B cell (primary cell): ENCODE data around the gene MOV10L1. TPM values are rescaled to one million over a fixed set of nuclear protein-coding genes. Genes with fewer than 3 reads are reported as not detected.

Experiments
- ATAC-seq: fragments of 200-7000 bp; cut with Tn5 transposase; one replicate; pipeline ENCODE4 v1.10.0; 2021; ENCODE audit warnings: low read depth, mild to moderate bottlenecking, moderate number of reproducible peaks, moderate library complexity
- CTCF ChIA-PET: fragments of 350-600 bp; sonication (Branson Sonifier 250); formaldehyde crosslinking; loops from one replicate; lab custom pipeline; 2021; ENCODE audit warnings: antibody characterized with exemption, inconsistent platforms; lab: Charles Lee
- POLR2A ChIA-PET: fragments of 350-600 bp; sonication (Branson Sonifier 250); formaldehyde crosslinking; loops from one replicate; lab custom pipeline; 2021; ENCODE audit warnings: antibody characterized with exemption; lab: Charles Lee
- DNase-seq: peaks from one replicate; pipeline ENCODE4 v3.0.0; 2013
- H2AFZ ChIP-seq: 2 replicates; pipeline ENCODE4 v1.6.1; 2012; ENCODE audit warnings: mild to moderate bottlenecking, low read depth, low read length; ENCODE audit not compliant: insufficient read depth, poor library complexity, severe bottlenecking
- H3K27ac ChIP-seq, 2 donors: 1 replicate in 1 of 2; 2 replicates in 1 of 2; pipeline ENCODE4 v1.5.1; 2012 to 2013; ENCODE audit warnings: low read length in 2 of 2, mild to moderate bottlenecking in 2 of 2, moderate library complexity in 1 of 2
- H3K27me3 ChIP-seq, 4 experiments: fragments of 200-600 bp in 1 of 4; sonication (generic) in 1 of 4; replicated peaks in 1 of 4; 1 replicate in 2 of 4; 2 replicates in 2 of 4; pipeline versions ENCODE4 v1.6.1 to v1.7.0; 2013 to 2016; ENCODE audit warnings: low read length in 3 of 4, mild to moderate bottlenecking in 2 of 4, mixed read lengths in 1 of 4, moderate library complexity in 1 of 4; ENCODE audit not compliant: insufficient read depth in 4 of 4, control insufficient read depth in 3 of 4; ENCODE audit errors: control extremely low read depth in 1 of 4
- H3K36me3 ChIP-seq, 2 experiments: replicated peaks in 1 of 2; 1 replicate in 1 of 2; 2 replicates in 1 of 2; pipeline versions ENCODE4 v1.6.1 to v1.7.1; 2013; ENCODE audit warnings: low read length in 1 of 2; ENCODE audit not compliant: insufficient read depth in 2 of 2, control insufficient read depth in 1 of 2; ENCODE audit errors: control extremely low read depth in 1 of 2, extremely low read depth in 1 of 2
- H3K4me1 ChIP-seq, 2 donors: fragments of 200-600 bp in 1 of 2; sonication (generic) in 1 of 2; 1 replicate in 1 of 2; 2 replicates in 1 of 2; pipeline versions ENCODE4 v1.5.1 to v1.6.1; 2013 to 2017; ENCODE audit warnings: low read length in 2 of 2; ENCODE audit not compliant: control insufficient read depth in 2 of 2, insufficient read depth in 2 of 2
- H3K4me2 ChIP-seq: replicated peaks from 2 replicates; pipeline ENCODE3; 2012; ENCODE audit warnings: mild to moderate bottlenecking, low read depth, low read length; ENCODE audit not compliant: poor library complexity, severe bottlenecking
- H3K4me3 ChIP-seq, 5 experiments: fragments of 200-600 bp in 1 of 5; sonication (generic) in 1 of 5; 1 replicate in 3 of 5; 2 replicates in 2 of 5; pipeline versions ENCODE4 v1.5.1 to v1.7.0; 2011 to 2016; ENCODE audit warnings: low read length in 4 of 5, mild to moderate bottlenecking in 4 of 5, low read depth in 2 of 5, control low read depth in 1 of 5, moderate library complexity in 1 of 5; ENCODE audit not compliant: insufficient read depth in 1 of 5; ENCODE audit errors: control extremely low read depth in 1 of 5, extremely low read depth in 1 of 5
- H3K79me2 ChIP-seq: fragments of 200-600 bp; sonication (generic); one replicate; pipeline ENCODE4 v1.6.0; 2016; ENCODE audit warnings: low read length; ENCODE audit not compliant: control insufficient read depth, insufficient read depth
- H3K9ac ChIP-seq: fragments of 200-600 bp; sonication (generic); 2 replicates; pipeline ENCODE4 v1.6.1; 2017; ENCODE audit warnings: mild to moderate bottlenecking, low read length, moderate library complexity
- H3K9me3 ChIP-seq, 3 donors: one replicate each; pipeline versions ENCODE4 v1.6.1 to v1.7.1; 2013; ENCODE audit warnings: low read length in 2 of 3; ENCODE audit not compliant: control insufficient read depth in 2 of 3, insufficient read depth in 1 of 3; ENCODE audit errors: control extremely low read depth in 1 of 3
- H4K20me1 ChIP-seq: 2 replicates; pipeline ENCODE4 v1.6.0; 2012; ENCODE audit warnings: mild to moderate bottlenecking, low read length; ENCODE audit not compliant: insufficient read depth, control insufficient read depth, poor library complexity, severe bottlenecking
- H3K27ac Mint-ChIP-seq: one replicate; pipeline ENCODE4 v1.8.0; 2021; ENCODE audit warnings: mixed read lengths
- H3K27me3 Mint-ChIP-seq: one replicate; pipeline ENCODE4 v1.8.0; 2021; ENCODE audit warnings: mixed read lengths
- H3K4me1 Mint-ChIP-seq: one replicate; pipeline ENCODE4 v1.8.0; 2021; ENCODE audit warnings: mixed read lengths
- H3K4me3 Mint-ChIP-seq: one replicate; pipeline ENCODE4 v1.8.0; 2021; ENCODE audit warnings: mixed read lengths
- H3K9me3 Mint-ChIP-seq: one replicate; pipeline ENCODE4 v1.8.0; 2022; ENCODE audit warnings: mixed read lengths; ENCODE audit not compliant: insufficient read depth
- EZH2 ChIP-seq: IDR thresholded peaks from 2 replicates; pipeline ENCODE4 v1.6.1; 2012; ENCODE audit warnings: borderline replicate concordance, low read depth, mild to moderate bottlenecking, moderate library complexity, low read length; ENCODE audit not compliant: insufficient read depth, poor library complexity, severe bottlenecking
- WGBS: methylation state at CpG from one replicate; pipeline ENCODE4 v1.1.5; 2013; ENCODE audit warnings: missing lambda C conversion rate; ENCODE audit not compliant: insufficient coverage; 5-methylcytosine and 5-hydroxymethylcytosine counted together
- intact Hi-C: fragments of 100-400 bp; cut with micrococcal nuclease; formaldehyde crosslinking; loops from one replicate; pipeline ENCODE4 v1.10.0; 2022
- polyA plus RNA-seq: library from polyadenylated mRNA; depleted of rRNA; stranded (reverse); fragments of >200 nt; gene quantifications from 2 replicates; pipeline ENCODE4 v1.2.3, GENCODE V29; 2012
- total RNA-seq, 2 donors: library from RNA; stranded (reverse); fragments of 120-200 nt in 1 of 2; gene quantifications; 1 replicate in 1 of 2; 2 replicates in 1 of 2; pipeline versions ENCODE4 v1.2.3 to v1.2.4, GENCODE V29; 2013 to 2022
- TF ChIP-seq, protein P1 (sequence below): fragments of 200-600 bp; IDR thresholded peaks from one replicate; pipeline ENCODE4 v1.8.0; 2022; ENCODE audit warnings: antibody characterized with exemption, mild to moderate bottlenecking

The MOV10L1 gene
- total and polyA plus RNA-seq, 2 donors (not counting 1 experiment from before 2014, with no cell fraction given) = not detected

DNA sequence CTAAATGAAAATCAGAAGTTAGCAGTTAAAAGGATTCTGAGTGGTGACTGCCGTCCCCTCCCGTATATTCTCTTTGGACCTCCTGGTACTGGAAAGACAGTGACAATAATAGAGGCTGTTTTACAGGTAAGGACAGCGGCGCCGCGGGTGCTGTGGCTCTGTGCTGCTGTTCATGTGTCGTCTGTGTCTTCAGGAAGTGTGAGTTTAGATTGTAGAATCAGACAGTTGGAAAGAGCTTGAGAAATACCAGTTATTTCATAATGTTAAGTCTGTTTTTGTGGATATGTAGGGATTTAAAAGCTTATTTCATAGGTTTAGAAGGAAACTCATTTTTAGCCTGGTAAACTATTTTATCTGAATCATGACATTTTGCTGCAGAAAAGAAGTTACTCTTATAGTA lies 53.3 kb downstream of the MOV10L1 start:
- no peak overlapping the region for H3K9ac ChIP-seq
- peaks cover 4% of the 10 kb centered on the region for H3K4me1 Mint-ChIP-seq
- H3K27ac Mint-ChIP-seq = no peak overlapping the region
- ChIA-PET CTCF (interaction anchor here (1.3 to 1.4 kb wide), 2 partner anchors 39 to 375 kb away, joined by 3 to 6 read pairs; no protein-coding TSS in a partner anchor), POLR2A (interaction anchor here (0.7 kb wide), 1 partner anchor 15 kb away, joined by 3 read pairs; no protein-coding TSS in a partner anchor)
- no peaks in the 10 kb centered on the region for H3K79me2 ChIP-seq
- peaks cover 19% of the 10 kb centered on the region for H3K27me3 Mint-ChIP-seq
- H3K9me3 Mint-ChIP-seq = no peaks in the 10 kb centered on the region
- intact Hi-C loops = no loop called here
- TF ChIP-seq, protein P1, sequence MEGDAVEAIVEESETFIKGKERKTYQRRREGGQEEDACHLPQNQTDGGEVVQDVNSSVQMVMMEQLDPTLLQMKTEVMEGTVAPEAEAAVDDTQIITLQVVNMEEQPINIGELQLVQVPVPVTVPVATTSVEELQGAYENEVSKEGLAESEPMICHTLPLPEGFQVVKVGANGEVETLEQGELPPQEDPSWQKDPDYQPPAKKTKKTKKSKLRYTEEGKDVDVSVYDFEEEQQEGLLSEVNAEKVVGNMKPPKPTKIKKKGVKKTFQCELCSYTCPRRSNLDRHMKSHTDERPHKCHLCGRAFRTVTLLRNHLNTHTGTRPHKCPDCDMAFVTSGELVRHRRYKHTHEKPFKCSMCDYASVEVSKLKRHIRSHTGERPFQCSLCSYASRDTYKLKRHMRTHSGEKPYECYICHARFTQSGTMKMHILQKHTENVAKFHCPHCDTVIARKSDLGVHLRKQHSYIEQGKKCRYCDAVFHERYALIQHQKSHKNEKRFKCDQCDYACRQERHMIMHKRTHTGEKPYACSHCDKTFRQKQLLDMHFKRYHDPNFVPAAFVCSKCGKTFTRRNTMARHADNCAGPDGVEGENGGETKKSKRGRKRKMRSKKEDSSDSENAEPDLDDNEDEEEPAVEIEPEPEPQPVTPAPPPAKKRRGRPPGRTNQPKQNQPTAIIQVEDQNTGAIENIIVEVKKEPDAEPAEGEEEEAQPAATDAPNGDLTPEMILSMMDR = no peak
- TF ChIP-seq EZH2 = no peak
- no peaks in the 10 kb centered on the region for H3K9me3 ChIP-seq
- DNase-seq (no peak), ATAC-seq (no peak)
- H4K20me1 ChIP-seq = no peaks in the 10 kb centered on the region
- H3K36me3 ChIP-seq = no peaks in the 10 kb centered on the region
- no peak overlapping the region for H3K4me2 ChIP-seq
- H3K27me3 ChIP-seq = peaks cover 0 to 3% (median 0%) of the 10 kb centered on the region in 4 experiments
- H3K4me3 ChIP-seq = no peak overlapping the region
- H2AFZ ChIP-seq = no peak overlapping the region
- no peak overlapping the region for H3K4me3 Mint-ChIP-seq
- 97% methylated on average over 7 of the region's 7 CpGs for WGBS
- H3K27ac ChIP-seq = no peak overlapping the region
- H3K4me1 ChIP-seq = no peaks in the 10 kb centered on the region

DNA sequence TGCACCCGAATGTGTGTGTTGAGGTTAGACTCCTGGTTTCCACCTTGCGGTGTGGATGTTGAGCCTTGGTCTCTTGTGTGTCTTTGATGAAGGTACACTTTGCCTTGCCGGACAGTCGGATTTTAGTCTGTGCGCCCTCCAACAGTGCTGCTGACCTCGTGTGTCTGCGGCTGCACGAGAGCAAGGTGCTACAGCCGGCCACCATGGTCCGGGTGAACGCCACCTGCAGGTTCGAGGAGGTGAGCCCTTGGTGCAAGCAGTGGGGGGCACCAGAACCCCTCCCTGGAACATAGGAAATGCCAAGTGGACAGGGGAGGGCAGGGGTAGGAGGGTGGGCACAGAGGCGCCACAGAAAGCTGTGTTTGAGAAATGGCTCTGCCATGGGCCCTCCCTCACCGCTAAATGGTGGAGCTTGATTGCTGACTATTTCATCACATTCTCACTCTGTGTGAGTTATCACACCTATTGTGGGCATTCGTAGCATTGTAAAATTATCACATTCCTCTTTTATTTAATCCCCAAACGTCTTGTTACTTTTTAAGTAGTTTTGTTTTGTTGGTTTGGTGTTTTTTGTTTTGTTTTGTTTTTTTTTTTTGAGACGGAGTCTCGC lies 54.3 kb downstream of the MOV10L1 start:
- H3K4me1 ChIP-seq = peaks cover 0 to 3% of the 10 kb centered on the region in 2 donors
- peaks cover 19% of the 10 kb centered on the region for H3K27me3 Mint-ChIP-seq
- H3K36me3 ChIP-seq = no peaks in the 10 kb centered on the region
- peaks cover 0 to 3% (median 0%) of the 10 kb centered on the region in 4 experiments for H3K27me3 ChIP-seq
- no peak for ATAC-seq
- no peak overlapping the region for H3K27ac ChIP-seq
- H3K4me3 ChIP-seq = no peak overlapping the region
- H2AFZ ChIP-seq = no peak overlapping the region
- no peaks in the 10 kb centered on the region for H3K9me3 ChIP-seq
- intact Hi-C loops = no loop called here
- H4K20me1 ChIP-seq = no peaks in the 10 kb centered on the region
- no peaks in the 10 kb centered on the region for H3K9me3 Mint-ChIP-seq
- no peak overlapping the region for H3K4me3 Mint-ChIP-seq
- no peak overlapping the region for H3K27ac Mint-ChIP-seq
- CTCF ChIA-PET = interaction anchor here (1.1 kb wide), 1 partner anchor 65 kb away, joined by 3 read pairs; no protein-coding TSS in a partner anchor
- TF ChIP-seq, protein P1 = no peak
- TF ChIP-seq EZH2 = no peak
- DNase-seq = no peak
- no peak overlapping the region for H3K4me2 ChIP-seq
- H3K9ac ChIP-seq = no peak overlapping the region
- WGBS = 87% methylated on average over 8 of the region's 18 CpGs
- peaks cover 6% of the 10 kb centered on the region for H3K4me1 Mint-ChIP-seq
- H3K79me2 ChIP-seq = no peaks in the 10 kb centered on the region
- POLR2A ChIA-PET = no interaction called here
